Natural killer cell (primary cell): ENCODE measurements around the gene ZNF407. TPM values are rescaled to one million over a fixed set of nuclear protein-coding genes. Genes with fewer than 3 reads are reported as not detected.

Experiments used
- ATAC-seq, 3 donors: fragments of 150-1000 bp in 2 of 3; fragments of 200-7000 bp in 1 of 3; cut with Tn5 transposase; 1 replicate in 1 of 3; 2 replicates in 2 of 3; pipeline ENCODE4 v1.10.0; 2021; ENCODE audit warnings: mild to moderate bottlenecking in 2 of 3, moderate library complexity in 2 of 3
- DNase-seq, 2 donors: peaks; one replicate each; pipeline versions ENCODE4 v3.0.0 to v3.0.0-alpha.2; 2013 to 2021; ENCODE audit warnings: mixed read lengths in 1 of 2
- H3K27ac ChIP-seq: one replicate; pipeline ENCODE4 v1.5.1; 2013; ENCODE audit warnings: mild to moderate bottlenecking, low read length
- H3K27me3 ChIP-seq: one replicate; pipeline ENCODE4 v1.6.1; 2013; ENCODE audit warnings: low read length; ENCODE audit not compliant: control insufficient read depth, insufficient read depth
- H3K36me3 ChIP-seq: one replicate; pipeline ENCODE4 v1.6.1; 2013; ENCODE audit warnings: low read length; ENCODE audit not compliant: control insufficient read depth, insufficient read depth
- H3K4me1 ChIP-seq: one replicate; pipeline ENCODE4 v1.6.1; 2013; ENCODE audit warnings: low read length; ENCODE audit not compliant: control insufficient read depth, insufficient read depth
- H3K4me3 ChIP-seq: one replicate; pipeline ENCODE4 v1.5.1; 2013; ENCODE audit warnings: low read length
- H3K9me3 ChIP-seq: one replicate; pipeline ENCODE4 v1.6.1; 2013; ENCODE audit warnings: low read length; ENCODE audit not compliant: control insufficient read depth, insufficient read depth
- H3K27ac Mint-ChIP-seq, 2 donors: one replicate each; pipeline ENCODE4 v1.8.0; 2022; ENCODE audit warnings: mild to moderate bottlenecking in 2 of 2, mixed read lengths in 2 of 2, moderate library complexity in 1 of 2
- H3K27me3 Mint-ChIP-seq, 2 donors: one replicate each; pipeline ENCODE4 v1.8.0; 2022; ENCODE audit warnings: low read depth in 2 of 2, mixed read lengths in 2 of 2
- H3K36me3 Mint-ChIP-seq: one replicate; pipeline ENCODE4 v1.8.0; 2022; ENCODE audit warnings: mixed read lengths
- H3K4me1 Mint-ChIP-seq, 2 donors: one replicate each; pipeline ENCODE4 v1.8.0; 2022; ENCODE audit warnings: mixed read lengths in 2 of 2
- H3K4me3 Mint-ChIP-seq: one replicate; pipeline ENCODE4 v1.8.0; 2022; ENCODE audit warnings: mild to moderate bottlenecking, moderate library complexity, mixed read lengths
- H3K9me3 Mint-ChIP-seq, 2 donors: one replicate each; pipeline ENCODE4 v1.8.0; 2022; ENCODE audit warnings: mixed read lengths in 2 of 2
- WGBS: methylation state at CpG from one replicate; pipeline ENCODE4 v1.1.7; 2013; ENCODE audit warnings: missing lambda C conversion rate; ENCODE audit not compliant: insufficient coverage; 5-methylcytosine and 5-hydroxymethylcytosine counted together
- intact Hi-C: fragments of 100-400 bp; cut with micrococcal nuclease; formaldehyde crosslinking; loops from one replicate; pipeline ENCODE4 v1.14.2; 2022
- total RNA-seq, 4 donors: library from RNA; stranded (reverse); fragments of 120-200 nt in 1 of 4; gene quantifications; one replicate each; pipeline versions ENCODE4 v1.2.3 to v1.2.4, GENCODE V29; 2013 to 2022
- TF ChIP-seq, protein P1 (sequence below): fragments of 200-600 bp; IDR thresholded peaks from one replicate; pipeline ENCODE4 v1.8.0; 2022; ENCODE audit warnings: antibody characterized with exemption

ZNF407 gene
- total RNA-seq, 3 donors from 2014 or later (not counting 1 experiment from before 2014, with no cell fraction given): 28.4 to 36.7 (median 36.3) TPM

DNA sequence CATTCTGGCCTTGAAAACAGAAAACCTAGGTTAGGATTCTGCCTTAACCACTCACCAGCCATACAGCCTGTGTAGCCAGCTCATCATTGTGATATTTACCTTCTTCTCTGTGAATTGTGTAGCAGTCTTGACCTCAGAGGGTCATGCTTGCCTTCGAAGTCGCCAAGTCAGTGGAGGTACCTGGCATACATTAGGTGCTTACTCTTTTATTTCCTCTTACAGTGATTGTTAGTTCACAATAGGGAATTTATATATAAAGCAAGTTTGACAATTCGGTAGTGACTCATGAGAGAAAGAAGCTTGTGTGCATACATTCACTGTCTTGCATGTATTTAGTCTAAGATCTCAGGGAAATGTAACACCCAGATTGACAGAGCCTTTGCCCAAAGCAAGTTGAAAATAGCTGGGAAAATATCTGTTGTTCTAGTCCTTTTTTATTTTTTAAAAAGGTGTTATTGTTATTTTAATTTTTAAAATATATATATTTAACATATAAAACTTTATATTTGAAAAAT, 320.7 kb downstream of the ZNF407 start:
- H3K36me3 ChIP-seq: peaks cover 3% of the 10 kb centered on the region
- H3K27me3 ChIP-seq: no peaks in the 10 kb centered on the region
- no peaks in the 10 kb centered on the region for H3K36me3 Mint-ChIP-seq
- ATAC-seq: no peak
- H3K27ac ChIP-seq: no peak overlapping the region
- TF ChIP-seq, protein P1, sequence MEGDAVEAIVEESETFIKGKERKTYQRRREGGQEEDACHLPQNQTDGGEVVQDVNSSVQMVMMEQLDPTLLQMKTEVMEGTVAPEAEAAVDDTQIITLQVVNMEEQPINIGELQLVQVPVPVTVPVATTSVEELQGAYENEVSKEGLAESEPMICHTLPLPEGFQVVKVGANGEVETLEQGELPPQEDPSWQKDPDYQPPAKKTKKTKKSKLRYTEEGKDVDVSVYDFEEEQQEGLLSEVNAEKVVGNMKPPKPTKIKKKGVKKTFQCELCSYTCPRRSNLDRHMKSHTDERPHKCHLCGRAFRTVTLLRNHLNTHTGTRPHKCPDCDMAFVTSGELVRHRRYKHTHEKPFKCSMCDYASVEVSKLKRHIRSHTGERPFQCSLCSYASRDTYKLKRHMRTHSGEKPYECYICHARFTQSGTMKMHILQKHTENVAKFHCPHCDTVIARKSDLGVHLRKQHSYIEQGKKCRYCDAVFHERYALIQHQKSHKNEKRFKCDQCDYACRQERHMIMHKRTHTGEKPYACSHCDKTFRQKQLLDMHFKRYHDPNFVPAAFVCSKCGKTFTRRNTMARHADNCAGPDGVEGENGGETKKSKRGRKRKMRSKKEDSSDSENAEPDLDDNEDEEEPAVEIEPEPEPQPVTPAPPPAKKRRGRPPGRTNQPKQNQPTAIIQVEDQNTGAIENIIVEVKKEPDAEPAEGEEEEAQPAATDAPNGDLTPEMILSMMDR: no peak
- intact Hi-C loops: no loop called here
- no peaks in the 10 kb centered on the region for H3K4me1 Mint-ChIP-seq
- DNase-seq: no peak
- no peaks in the 10 kb centered on the region for H3K9me3 ChIP-seq
- no peak overlapping the region for H3K4me3 ChIP-seq
- H3K9me3 Mint-ChIP-seq: no peaks in the 10 kb centered on the region
- H3K27me3 Mint-ChIP-seq: no peaks in the 10 kb centered on the region
- 84% methylated on average over 3 of the region's 3 CpGs for WGBS
- no peak overlapping the region for H3K4me3 Mint-ChIP-seq
- peaks cover 6% of the 10 kb centered on the region for H3K4me1 ChIP-seq
- H3K27ac Mint-ChIP-seq: no peak overlapping the region

DNA sequence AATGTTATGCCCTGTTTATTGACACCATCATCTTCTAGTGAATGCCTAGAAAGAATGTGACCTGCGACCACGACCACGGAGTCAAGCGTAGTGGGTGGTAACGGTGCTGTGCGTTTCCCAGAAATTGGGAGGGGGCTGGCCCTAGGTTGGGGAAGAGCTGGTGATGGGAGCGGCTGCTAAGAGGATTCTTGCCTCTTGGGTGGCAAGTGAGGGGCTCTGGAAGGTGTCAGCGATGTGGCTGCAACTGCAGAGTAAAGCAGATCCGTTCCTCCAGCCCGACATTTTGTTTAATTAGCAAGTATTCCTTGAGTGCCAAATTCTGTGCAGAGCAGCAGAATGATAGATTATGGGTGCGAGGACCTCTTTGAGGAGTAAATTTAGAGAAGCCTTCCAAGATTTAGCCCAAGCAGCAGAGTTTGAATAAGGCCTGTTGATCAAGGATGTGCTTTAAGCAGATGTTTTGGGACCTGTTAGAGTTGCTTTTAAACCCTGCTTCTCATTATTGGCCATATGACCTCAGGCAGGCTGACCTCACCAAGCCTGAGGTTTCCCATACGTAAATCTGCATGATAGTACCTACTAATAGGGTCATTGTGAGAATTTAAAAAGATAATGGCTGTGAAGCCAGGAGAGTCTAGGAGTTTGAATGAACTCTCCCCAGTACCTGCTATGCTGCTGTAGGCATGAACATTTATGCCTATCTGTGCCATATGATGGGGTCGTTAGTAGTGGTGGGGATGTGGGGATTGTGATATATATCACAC, 323.6 kb downstream of the ZNF407 start:
- H3K27ac ChIP-seq: no peak overlapping the region
- Mint-ChIP-seq H3K4me3 (no peak overlapping the region), H3K4me1 (no peaks in the 10 kb centered on the region), H3K9me3 (no peaks in the 10 kb centered on the region), H3K27me3 (no peaks in the 10 kb centered on the region), H3K36me3 (no peaks in the 10 kb centered on the region), H3K27ac (no peak overlapping the region)
- no peak for ATAC-seq
- TF ChIP-seq, protein P1: no peak
- 95% methylated on average over 13 of the region's 13 CpGs for WGBS
- H3K36me3 ChIP-seq: peaks cover 3% of the 10 kb centered on the region
- no peak overlapping the region for H3K4me3 ChIP-seq
- H3K27me3 ChIP-seq: no peaks in the 10 kb centered on the region
- intact Hi-C loops: no loop called here
- H3K9me3 ChIP-seq: no peaks in the 10 kb centered on the region
- DNase-seq: no peak
- peaks cover 6% of the 10 kb centered on the region for H3K4me1 ChIP-seq

DNA sequence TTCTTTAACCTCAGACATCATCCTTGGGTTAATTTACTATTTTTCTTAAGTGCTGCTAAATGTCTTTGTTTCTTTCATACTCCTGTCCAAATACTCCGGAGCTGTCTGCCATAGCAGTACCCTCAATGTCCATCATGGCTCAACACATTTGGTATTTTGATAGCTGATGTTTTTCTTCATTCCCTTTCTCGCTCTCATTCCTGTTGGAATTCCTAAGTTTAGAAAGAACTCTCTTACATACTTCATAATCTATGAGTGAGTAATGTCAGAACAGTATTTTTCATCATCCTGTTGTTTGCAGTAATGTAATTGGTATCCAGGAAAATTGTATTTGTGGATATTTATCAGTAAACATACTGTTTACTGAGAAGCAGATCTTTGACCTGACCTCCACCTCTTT, 328.4 kb downstream of the ZNF407 start:
- no peak overlapping the region for H3K27ac Mint-ChIP-seq
- intact Hi-C loops: no loop called here
- WGBS: 100% methylated on average over 1 of the region's 2 CpGs

More for the DNA sequence above, 328.4 kb downstream of the ZNF407 start:
- Histone ChIP-seq H3K4me1 (no peaks in the 10 kb centered on the region), H3K36me3 (no peaks in the 10 kb centered on the region), H3K4me3 (no peak overlapping the region), H3K9me3 (no peaks in the 10 kb centered on the region), H3K27ac (no peak overlapping the region), H3K27me3 (no peaks in the 10 kb centered on the region)
- Mint-ChIP-seq H3K27me3 (no peaks in the 10 kb centered on the region), H3K4me3 (no peak overlapping the region), H3K36me3 (no peaks in the 10 kb centered on the region), H3K9me3 (no peaks in the 10 kb centered on the region), H3K4me1 (no peaks in the 10 kb centered on the region)
- TF ChIP-seq, protein P1: no peak
- DNase-seq (no peak), ATAC-seq (no peak)
